ENCODE measurements around the gene PAK5. TPM values are rescaled to one million over a fixed set of nuclear protein-coding genes. Genes with fewer than 3 reads are reported as not detected.

The PAK5 gene
- total RNA-seq, 4 donors from 2014 or later: not detected

DNA sequence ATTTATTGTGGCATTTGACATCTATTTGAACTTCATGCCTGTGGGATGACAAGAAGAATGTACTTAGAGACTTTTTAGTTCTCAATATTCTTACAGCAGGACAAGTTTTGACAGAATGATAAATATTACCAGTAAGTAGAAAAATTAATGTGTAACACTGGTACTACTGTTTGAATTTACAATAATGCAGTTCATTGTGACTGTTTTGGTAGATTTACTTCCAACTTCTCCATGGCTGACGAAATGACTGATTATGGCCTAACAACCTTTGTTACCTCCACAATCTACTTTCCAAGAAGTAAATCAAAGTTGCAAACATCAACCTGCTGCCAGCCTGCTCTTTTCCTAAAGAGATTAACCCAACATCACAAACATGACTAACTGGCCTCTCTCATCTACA, 38.5 kb downstream of the PAK5 start:
- H3K4me3 ChIP-seq: no peak overlapping the region
- no peaks in the 10 kb centered on the region for H3K9me3 ChIP-seq
- H3K36me3 ChIP-seq: no peaks in the 10 kb centered on the region
- intact Hi-C loops (cut with DNase I; ENCODE audit: low total_unique reads): no loop called here
- H3K27me3 ChIP-seq: no peaks in the 10 kb centered on the region
- TF ChIP-seq POLR2AphosphoS5 (IDR thresholded peaks at IDR 0.05) (no peak), CTCF (IDR thresholded peaks at IDR 0.05) (no peak), POLR2A (IDR thresholded peaks at IDR 0.05) (no peak), EP300 (IDR thresholded peaks at IDR 0.05; ENCODE audit: low read depth) (no peak)
- DNase-seq: no peak
- in situ Hi-C loops (cut with MboI; ENCODE audit: low pct_ligation_motif_present in 1 of 4, low pct_unique_long_range_greater_than_20kb in 1 of 4, low sequenced_read_pairs in 3 of 4): no loop called here
- no peaks in the 10 kb centered on the region for H3K4me1 ChIP-seq
- WGBS, 2 donors (ENCODE audit: low coverage in 1 of 2): 36 to 40% methylated on average over 1 of the region's 1 CpG
- H3K27ac ChIP-seq: no peak overlapping the region

DNA sequence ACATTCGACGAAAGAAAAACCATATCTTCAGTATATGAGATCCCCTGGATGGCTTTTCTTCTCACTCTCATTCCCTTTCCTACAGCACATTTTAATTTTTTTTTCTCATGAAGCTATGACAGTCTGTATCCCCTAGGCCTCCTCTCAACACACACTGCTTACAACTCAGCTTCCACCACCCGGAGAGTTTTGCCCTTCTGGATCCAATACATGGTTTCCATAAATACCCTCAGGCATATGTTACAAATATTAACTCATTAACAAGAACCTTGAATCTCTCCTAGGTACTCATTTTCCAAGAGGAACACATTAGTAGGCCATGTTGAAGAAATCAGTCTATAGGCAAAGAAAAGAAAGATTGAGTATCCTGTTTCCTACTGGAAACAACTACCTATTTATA, 44.0 kb downstream of the PAK5 start:
- in situ Hi-C loops (cut with MboI; ENCODE audit: low pct_ligation_motif_present in 1 of 4, low pct_unique_long_range_greater_than_20kb in 1 of 4, low sequenced_read_pairs in 3 of 4): no loop called here

DNA sequence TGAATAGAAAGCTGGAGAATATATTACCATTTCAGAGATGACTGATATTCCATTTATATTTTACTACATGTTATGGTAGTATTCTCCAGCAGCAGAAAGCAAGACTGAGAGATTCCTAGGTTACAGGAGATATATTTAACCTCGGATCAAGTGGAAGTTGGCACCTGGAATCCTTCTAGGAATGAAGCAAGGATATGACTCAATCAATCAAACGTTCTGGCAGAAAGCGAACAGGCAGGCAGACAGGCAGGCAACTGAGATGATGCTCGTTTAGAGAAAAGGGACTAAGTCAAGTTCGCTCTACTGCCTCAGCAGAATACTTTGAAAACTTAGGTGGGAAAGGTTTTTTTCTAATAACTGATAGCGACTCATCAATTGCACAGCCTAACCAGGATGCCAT, 46.2 kb downstream of the PAK5 start:
- H3K27ac ChIP-seq: no peak overlapping the region
- no peaks in the 10 kb centered on the region for H3K9me3 ChIP-seq
- 68 to 80% methylated on average over 6 of the region's 6 CpGs for WGBS, 2 donors (ENCODE audit: low coverage in 1 of 2)
- H3K4me3 ChIP-seq: no peak overlapping the region
- H3K4me1 ChIP-seq: no peaks in the 10 kb centered on the region
- H3K36me3 ChIP-seq: no peaks in the 10 kb centered on the region
- TF ChIP-seq EP300 (IDR thresholded peaks at IDR 0.05; ENCODE audit: low read depth) (no peak), POLR2AphosphoS5 (IDR thresholded peaks at IDR 0.05) (no peak), CTCF (IDR thresholded peaks at IDR 0.05) (no peak), POLR2A (IDR thresholded peaks at IDR 0.05) (no peak)
- in situ Hi-C loops (cut with MboI; ENCODE audit: low pct_ligation_motif_present in 1 of 4, low pct_unique_long_range_greater_than_20kb in 1 of 4, low sequenced_read_pairs in 3 of 4) (no loop called here), intact Hi-C loops (cut with DNase I; ENCODE audit: low total_unique reads) (no loop called here)
- DNase-seq: no peak
- H3K27me3 ChIP-seq: no peaks in the 10 kb centered on the region

More for the DNA sequence above, 44.0 kb downstream of the PAK5 start:
- Histone ChIP-seq H3K27me3 (no peaks in the 10 kb centered on the region), H3K4me1 (no peaks in the 10 kb centered on the region), H3K9me3 (no peaks in the 10 kb centered on the region), H3K36me3 (no peaks in the 10 kb centered on the region), H3K4me3 (no peak overlapping the region), H3K27ac (no peak overlapping the region)
- WGBS, 2 donors (ENCODE audit: low coverage in 1 of 2): 93 to 97% methylated on average over 3 of the region's 3 CpGs
- TF ChIP-seq POLR2AphosphoS5 (IDR thresholded peaks at IDR 0.05): no peak
- no peak for TF ChIP-seq POLR2A (IDR thresholded peaks at IDR 0.05)
- TF ChIP-seq EP300 (IDR thresholded peaks at IDR 0.05; ENCODE audit: low read depth): no peak
- TF ChIP-seq CTCF (IDR thresholded peaks at IDR 0.05): no peak
- DNase-seq: no peak
- intact Hi-C loops (cut with DNase I; ENCODE audit: low total_unique reads): no loop called here

DNA sequence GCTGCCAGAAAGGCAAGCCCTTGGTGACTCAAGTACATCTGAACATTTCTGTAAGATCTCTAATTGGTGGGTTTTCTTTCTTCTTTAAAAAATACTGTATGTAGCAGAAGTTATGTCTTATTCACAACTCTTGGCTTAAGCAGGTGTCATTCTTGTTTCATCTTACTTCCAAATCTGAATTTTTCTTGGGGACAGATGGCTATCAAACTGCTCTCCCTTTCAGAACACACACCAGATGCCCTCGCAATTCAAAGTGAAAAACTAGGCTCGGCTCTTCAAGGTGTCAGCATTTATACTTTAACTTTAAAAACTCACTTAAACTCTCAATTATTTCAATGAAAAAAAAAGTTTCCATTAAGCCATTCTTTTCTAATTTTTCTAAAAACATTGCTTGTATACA, 49.7 kb downstream of the PAK5 start:
- H3K9me3 ChIP-seq: no peaks in the 10 kb centered on the region
- H3K4me3 ChIP-seq: no peak overlapping the region
- no peaks in the 10 kb centered on the region for H3K36me3 ChIP-seq
- H3K27ac ChIP-seq: no peak overlapping the region
- 75 to 83% methylated on average over 2 of the region's 2 CpGs for WGBS, 2 donors (ENCODE audit: low coverage in 1 of 2)
- TF ChIP-seq CTCF (IDR thresholded peaks at IDR 0.05) (no peak), POLR2AphosphoS5 (IDR thresholded peaks at IDR 0.05) (no peak), POLR2A (IDR thresholded peaks at IDR 0.05) (no peak), EP300 (IDR thresholded peaks at IDR 0.05; ENCODE audit: low read depth) (no peak)
- intact Hi-C loops (cut with DNase I; ENCODE audit: low total_unique reads): no loop called here
- no peaks in the 10 kb centered on the region for H3K4me1 ChIP-seq
- no peaks in the 10 kb centered on the region for H3K27me3 ChIP-seq
- DNase-seq: no peak
- in situ Hi-C loops (cut with MboI; ENCODE audit: low pct_ligation_motif_present in 1 of 4, low pct_unique_long_range_greater_than_20kb in 1 of 4, low sequenced_read_pairs in 3 of 4): no loop called here
